Astrocyte (in vitro differentiated cells and primary cell): Measurements from ENCODE around the gene APH1A.

Source experiments
- EZH2 ChIP-seq: IDR thresholded peaks from 2 replicates; pipeline ENCODE4 v1.6.1; 2012; ENCODE audit warnings: mild to moderate bottlenecking, low read length, inconsistent platforms; ENCODE audit not compliant: insufficient read depth
- TF ChIP-seq, protein P1 (sequence below): IDR thresholded peaks from 2 replicates; pipeline ENCODE4 v1.5.1; 2011; ENCODE audit warnings: low read depth, mild to moderate bottlenecking, inconsistent platforms, low read length, moderate library complexity; ENCODE audit not compliant: insufficient read depth

DNA sequence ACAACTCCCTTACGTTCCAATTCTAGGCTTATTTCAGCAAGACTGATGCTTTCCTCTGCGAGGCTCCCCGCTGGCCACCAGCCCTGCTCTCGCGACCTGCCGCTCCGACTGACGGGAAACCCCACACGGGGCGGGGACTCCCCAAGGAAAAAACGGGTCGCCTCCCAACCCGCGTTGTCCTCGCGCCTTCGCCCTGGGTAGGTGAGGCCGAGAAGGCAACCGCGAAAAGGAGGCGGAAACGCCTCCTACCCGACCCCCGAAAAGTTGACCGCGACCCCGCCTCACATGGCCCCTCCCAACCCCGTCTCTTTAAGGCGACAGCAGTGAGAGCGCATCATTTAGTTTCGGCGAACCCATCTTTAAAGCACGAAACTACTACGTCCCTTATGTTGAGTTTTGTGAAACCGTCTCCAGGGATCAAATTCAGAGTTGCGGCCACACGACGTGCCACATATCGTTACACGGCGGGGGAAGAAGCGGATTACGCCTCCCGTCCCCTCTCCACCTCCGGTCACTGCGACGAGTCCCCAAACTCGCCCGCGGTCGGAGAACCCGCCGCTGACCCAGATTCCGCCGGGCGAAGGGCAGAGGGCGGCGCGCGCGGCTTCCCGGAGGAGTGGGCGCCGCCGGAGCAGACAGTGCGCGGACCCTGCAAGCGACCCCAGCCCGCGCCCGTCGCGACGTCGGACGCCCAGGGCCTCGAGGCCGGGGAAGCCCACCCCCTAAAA is 34.1 kb downstream of the APH1A start:
- TF ChIP-seq, protein P1, sequence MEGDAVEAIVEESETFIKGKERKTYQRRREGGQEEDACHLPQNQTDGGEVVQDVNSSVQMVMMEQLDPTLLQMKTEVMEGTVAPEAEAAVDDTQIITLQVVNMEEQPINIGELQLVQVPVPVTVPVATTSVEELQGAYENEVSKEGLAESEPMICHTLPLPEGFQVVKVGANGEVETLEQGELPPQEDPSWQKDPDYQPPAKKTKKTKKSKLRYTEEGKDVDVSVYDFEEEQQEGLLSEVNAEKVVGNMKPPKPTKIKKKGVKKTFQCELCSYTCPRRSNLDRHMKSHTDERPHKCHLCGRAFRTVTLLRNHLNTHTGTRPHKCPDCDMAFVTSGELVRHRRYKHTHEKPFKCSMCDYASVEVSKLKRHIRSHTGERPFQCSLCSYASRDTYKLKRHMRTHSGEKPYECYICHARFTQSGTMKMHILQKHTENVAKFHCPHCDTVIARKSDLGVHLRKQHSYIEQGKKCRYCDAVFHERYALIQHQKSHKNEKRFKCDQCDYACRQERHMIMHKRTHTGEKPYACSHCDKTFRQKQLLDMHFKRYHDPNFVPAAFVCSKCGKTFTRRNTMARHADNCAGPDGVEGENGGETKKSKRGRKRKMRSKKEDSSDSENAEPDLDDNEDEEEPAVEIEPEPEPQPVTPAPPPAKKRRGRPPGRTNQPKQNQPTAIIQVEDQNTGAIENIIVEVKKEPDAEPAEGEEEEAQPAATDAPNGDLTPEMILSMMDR, result no peak
- TF ChIP-seq EZH2, result no peak
